Testis (tissue), 3 donors: ENCODE results near the gene OXLD1. TPM values are rescaled to one million over a fixed set of nuclear protein-coding genes. Genes with fewer than 3 reads are reported as not detected.

Experiments
- DNase-seq: peaks from one replicate; pipeline ENCODE4 v3.0.0-alpha.2; 2019
- H3K27ac ChIP-seq, 2 donors: fragments of 200-600 bp; sonication (generic); one replicate each; pipeline ENCODE4 v1.5.1; 2019
- H3K27me3 ChIP-seq: fragments of 200-600 bp; sonication (generic); one replicate; pipeline ENCODE4 v1.5.1; 2019
- H3K36me3 ChIP-seq: fragments of 200-600 bp; sonication (generic); one replicate; pipeline ENCODE4 v1.5.1; 2017; ENCODE audit warnings: low read depth; ENCODE audit errors: missing control alignments
- H3K4me1 ChIP-seq: fragments of 200-600 bp; sonication (generic); one replicate; pipeline ENCODE4 v1.5.1; 2019
- H3K4me3 ChIP-seq, 2 donors: fragments of 200-600 bp; sonication (generic); one replicate each; pipeline ENCODE4 v1.5.1; 2017 to 2019
- H3K9me3 ChIP-seq: fragments of 200-600 bp; sonication (generic); one replicate; pipeline ENCODE4 v1.5.1; 2017
- CTCF ChIP-seq, 3 experiments: fragments of 450-650 bp in 2 of 3; fragments of 200-600 bp in 1 of 3; sonication (generic) in 1 of 3; IDR thresholded peaks; one replicate each; pipeline ENCODE4 v1.5.1; 2016 to 2019; ENCODE audit warnings: antibody characterized with exemption in 3 of 3, mild to moderate bottlenecking in 2 of 3, moderate library complexity in 1 of 3
- POLR2A ChIP-seq: fragments of 450-650 bp; IDR thresholded peaks from one replicate; pipeline ENCODE4 v1.6.1; 2017; ENCODE audit warnings: antibody characterized with exemption, mild to moderate bottlenecking, moderate library complexity
- WGBS, 2 donors: methylation state at CpG; one replicate each; pipeline ENCODE4 v1.1.5; 2018; 5-methylcytosine and 5-hydroxymethylcytosine counted together
- intact Hi-C: fragments of 100-400 bp; cut with DNase I; formaldehyde crosslinking; loops from one replicate; pipeline ENCODE4 v1.15.1; 2023; ENCODE audit warnings: low total_unique reads
- polyA plus RNA-seq: library from polyadenylated mRNA; stranded (reverse); fragments of 350-450 nt; fragmentation: Illumina TruSeq; extraction: RNeasy Lipid Tissue Mini Kit (QIAGEN cat#74804); gene quantifications from one replicate; pipeline ENCODE4 v1.2.3, GENCODE V29; 2014; ENCODE audit warnings: low read depth, low replicate concordance; ENCODE audit not compliant: insufficient read depth
- total RNA-seq, 2 donors: library from RNA; depleted of rRNA; stranded (reverse); fragments of >200 nt; gene quantifications; one replicate each; pipeline ENCODE4 v1.2.3, GENCODE V29; 2016

Gene OXLD1
- total and polyA plus RNA-seq, 3 donors from 2014 or later = 40.9 to 48.3 (median 45.2) TPM

GRCh38 chr17:81667754-81668153 is 1.3 kb upstream of the OXLD1 start:
- Histone ChIP-seq H3K4me3 (peak overlapping the region in 1 of 2 donors; percentile 75), H3K4me1 (peaks cover 8% of the 10 kb centered on the region), H3K27ac (no peak overlapping the region), H3K36me3 (no peaks in the 10 kb centered on the region), H3K27me3 (no peaks in the 10 kb centered on the region), H3K9me3 (no peaks in the 10 kb centered on the region)
- 66 to 70% methylated on average over 15 to 18 of the region's 18 CpGs for WGBS, 2 donors
- TF ChIP-seq POLR2A = no peak
- TF ChIP-seq CTCF (IDR thresholded peaks at IDR 0.05) = no peak
- intact Hi-C loops = no loop called here
- no peak for DNase-seq

DNA sequence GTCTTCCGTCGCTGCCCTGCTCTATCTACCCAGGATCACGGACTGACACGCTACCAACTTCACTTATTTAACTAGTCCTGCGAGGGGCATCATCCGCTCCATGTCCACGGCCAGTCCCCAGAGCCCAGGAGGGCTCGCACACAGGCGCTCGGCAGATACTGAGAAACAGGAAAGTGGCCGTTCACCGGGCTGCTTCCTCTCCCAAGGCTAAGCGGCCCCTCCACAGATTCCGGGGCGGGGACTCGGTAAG is 388 bp downstream of the OXLD1 start:
- Histone ChIP-seq H3K27ac (peak overlapping the region; percentile 45 to 79), H3K27me3 (no peaks in the 10 kb centered on the region), H3K36me3 (no peaks in the 10 kb centered on the region), H3K4me3 (peak overlapping the region; percentile 75 to 92), H3K4me1 (peaks cover 8% of the 10 kb centered on the region), H3K9me3 (no peaks in the 10 kb centered on the region)
- WGBS, 2 donors = 0% methylated on average over 6 to 16 of the region's 16 CpGs
- TF ChIP-seq POLR2A = no peak
- DNase-seq = peak; percentile 28
- intact Hi-C loops = no loop called here

- no peaks in the 10 kb centered on the region for H3K9me3 ChIP-seq
- peak overlapping the region in 1 of 2 donors; percentile 79 for H3K27ac ChIP-seq
- intact Hi-C loops = no loop called here
- H3K4me3 ChIP-seq = peak overlapping the region; percentile 75 to 92
- no peaks in the 10 kb centered on the region for H3K27me3 ChIP-seq
- no peak for TF ChIP-seq POLR2A
- TF ChIP-seq CTCF (IDR thresholded peaks at IDR 0.05) = no peak
- no peak for DNase-seq
- no peaks in the 10 kb centered on the region for H3K36me3 ChIP-seq
- WGBS, 2 donors = 33 to 57% methylated on average over 12 to 30 of the region's 30 CpGs
- H3K4me1 ChIP-seq = peaks cover 8% of the 10 kb centered on the region
Measured at GRCh38 chr17:81665205-81666091, 957 bp downstream of the OXLD1 start.

DNA sequence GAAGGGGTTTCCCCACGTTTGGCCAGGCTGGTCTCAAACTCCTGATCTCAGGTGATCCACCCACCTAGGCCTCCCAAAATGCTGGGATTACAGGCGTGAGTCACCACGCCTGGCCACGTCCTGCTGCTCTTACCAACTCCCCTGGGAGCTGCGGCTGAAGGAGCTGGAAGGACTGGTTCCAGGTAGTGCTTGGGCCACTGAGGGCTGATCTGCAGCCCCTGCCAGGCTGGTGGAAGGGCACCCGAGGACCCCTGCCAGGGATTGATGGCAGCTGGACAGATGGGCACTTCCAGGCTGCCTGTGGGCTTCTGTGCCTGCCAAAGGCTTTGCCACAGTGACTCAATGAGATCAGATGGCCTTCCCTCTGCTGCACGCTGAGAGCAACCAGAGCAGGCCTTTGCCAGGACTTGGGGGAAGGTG is 2.3 kb downstream of the OXLD1 start:
- 90 to 96% methylated on average over 2 to 6 of the region's 7 CpGs for whole genome bisulfite sequencing, 2 donors
- intact Hi-C loops = no loop called here
- Histone ChIP-seq H3K9me3 (no peaks in the 10 kb centered on the region), H3K4me1 (peaks cover 8% of the 10 kb centered on the region), H3K27me3 (no peaks in the 10 kb centered on the region), H3K36me3 (no peaks in the 10 kb centered on the region), H3K4me3 (no peak overlapping the region), H3K27ac (no peak overlapping the region)
- no peak for DNase-seq
- TF ChIP-seq POLR2A (no peak), CTCF (IDR thresholded peaks at IDR 0.05) (no peak)

- DNase-seq = no peak
- no peaks in the 10 kb centered on the region for H3K36me3 ChIP-seq
- no peak overlapping the region for H3K4me3 ChIP-seq
- no peaks in the 10 kb centered on the region for H3K27me3 ChIP-seq
- 90 to 93% methylated on average over 4 of the region's 4 CpGs for WGBS, 2 donors
- TF ChIP-seq POLR2A = no peak
- H3K4me1 ChIP-seq = peaks cover 8% of the 10 kb centered on the region
- no peak overlapping the region for H3K27ac ChIP-seq
- no peaks in the 10 kb centered on the region for H3K9me3 ChIP-seq
- intact Hi-C loops = no loop called here
Measured at GRCh38 chr17:81662002-81662401, 4.4 kb downstream of the OXLD1 start.

DNA sequence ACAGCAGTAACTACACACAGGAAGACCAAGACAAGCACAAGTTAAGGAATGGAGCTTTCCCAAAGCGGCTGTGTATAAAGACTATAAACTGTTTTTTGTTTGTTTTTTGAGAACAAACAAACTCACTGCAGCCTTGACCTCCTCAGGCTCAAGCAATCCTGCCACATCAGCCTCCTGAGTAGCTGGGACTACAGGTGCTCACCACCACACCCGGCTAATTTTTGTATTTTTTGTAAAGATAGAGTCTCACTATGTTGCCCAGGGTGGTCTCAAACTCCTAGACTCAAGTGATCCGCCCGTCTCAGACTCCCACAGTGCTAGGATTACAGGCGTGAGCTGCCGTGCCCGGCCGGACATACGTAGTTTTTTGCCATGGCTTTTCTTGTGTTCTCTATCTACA is 6.0 kb downstream of the OXLD1 start:
- H3K27me3 ChIP-seq = no peaks in the 10 kb centered on the region
- 93 to 94% methylated on average over 9 of the region's 9 CpGs for WGBS, 2 donors
- no peak overlapping the region for H3K4me3 ChIP-seq
- no peak overlapping the region for H3K27ac ChIP-seq
- no peaks in the 10 kb centered on the region for H3K9me3 ChIP-seq
- TF ChIP-seq CTCF (IDR thresholded peaks at IDR 0.05) (no peak), POLR2A (no peak)
- intact Hi-C loops = no loop called here
- H3K36me3 ChIP-seq = no peaks in the 10 kb centered on the region
- DNase-seq = no peak
- H3K4me1 ChIP-seq = peaks cover 3% of the 10 kb centered on the region
